Stimulated activated CD4-positive, alpha-beta T cell treated with anti-CD3 and anti-CD28 coated beads, Interleukin-15, amount 100 ng/mL, for 48 hours (primary cell): ENCODE measurements around the gene RBM6.
"Not testable (repeated sequence)": the region's sequence is repeated elsewhere in the genome, so short reads cannot be mapped to it uniquely, and the experiment has no call there.

Source experiments
- DNase-seq, 2 donors: peaks; one replicate each; pipeline ENCODE4 v3.0.0-alpha.2; 2020; ENCODE audit warnings: low read depth in 2 of 2

RBM6 gene

GRCh38 chr3:49914906-49915305 lies 25.0 kb upstream of the RBM6 start:
- no peak for DNase-seq

- no peak for DNase-seq
Observed at GRCh38 chr3:49916686-49917085, 23.3 kb upstream of the RBM6 start.

DNA sequence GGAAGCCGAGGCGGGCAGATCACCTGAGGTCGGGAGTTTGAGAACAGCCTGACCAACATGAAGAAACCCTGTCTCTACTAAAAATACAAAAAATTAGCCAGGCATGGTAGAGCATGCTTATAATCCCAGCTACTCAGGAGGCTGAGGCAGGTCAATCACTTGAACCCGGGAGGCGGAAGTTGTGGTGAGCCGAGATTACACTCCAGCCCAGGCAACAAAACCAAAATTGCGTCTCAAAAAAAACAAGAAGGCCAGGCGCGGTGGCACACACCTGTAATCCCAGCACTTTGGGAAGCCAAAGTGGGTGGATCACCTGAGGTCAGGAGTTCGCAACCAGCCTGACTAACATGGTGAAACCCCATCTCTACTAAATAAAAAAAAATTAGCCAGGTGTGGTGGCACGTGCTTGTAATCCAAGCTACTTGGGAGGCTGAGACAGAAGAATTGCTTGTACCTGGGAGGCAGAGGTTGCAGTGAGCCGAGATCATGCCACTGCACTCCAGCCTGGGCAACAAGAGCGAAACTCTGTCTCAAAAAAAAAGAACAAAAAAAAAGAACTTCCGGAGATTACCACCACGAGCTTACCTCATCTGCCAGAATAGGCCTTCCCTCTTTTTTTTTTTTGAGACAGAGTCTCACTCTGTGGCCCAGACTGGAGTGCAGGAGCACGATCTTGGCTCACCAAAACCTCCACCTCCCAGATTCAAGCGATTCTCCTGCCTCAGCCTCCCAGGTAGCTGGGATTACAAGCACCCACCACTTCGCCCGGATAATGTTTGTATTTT lies 22.0 kb upstream of the RBM6 start:
- DNase-seq, result not testable (repeated sequence)

DNA sequence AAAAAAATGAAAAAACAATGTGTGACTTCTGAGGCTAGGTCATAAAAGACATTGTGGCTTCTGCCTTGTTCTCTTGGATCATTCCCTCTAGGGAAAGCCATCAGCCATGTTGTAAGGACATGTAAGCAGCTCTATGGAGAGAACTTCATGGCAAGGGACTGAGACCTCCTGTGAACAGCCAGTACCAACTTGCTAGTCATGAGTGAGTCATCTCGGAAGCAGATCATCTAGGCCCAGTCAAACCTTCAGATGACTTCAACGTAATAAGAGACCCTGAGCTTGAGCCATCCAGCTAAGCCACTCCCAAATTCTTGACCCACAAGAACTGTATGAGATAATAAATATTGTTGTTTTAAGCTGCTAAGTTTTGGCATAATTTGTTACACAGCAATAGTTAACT lies 15.3 kb upstream of the RBM6 start:
- DNase-seq, result no peak

GRCh38 chr3:49925485-49925884 lies 14.5 kb upstream of the RBM6 start:
- DNase-seq, result no peak

DNA sequence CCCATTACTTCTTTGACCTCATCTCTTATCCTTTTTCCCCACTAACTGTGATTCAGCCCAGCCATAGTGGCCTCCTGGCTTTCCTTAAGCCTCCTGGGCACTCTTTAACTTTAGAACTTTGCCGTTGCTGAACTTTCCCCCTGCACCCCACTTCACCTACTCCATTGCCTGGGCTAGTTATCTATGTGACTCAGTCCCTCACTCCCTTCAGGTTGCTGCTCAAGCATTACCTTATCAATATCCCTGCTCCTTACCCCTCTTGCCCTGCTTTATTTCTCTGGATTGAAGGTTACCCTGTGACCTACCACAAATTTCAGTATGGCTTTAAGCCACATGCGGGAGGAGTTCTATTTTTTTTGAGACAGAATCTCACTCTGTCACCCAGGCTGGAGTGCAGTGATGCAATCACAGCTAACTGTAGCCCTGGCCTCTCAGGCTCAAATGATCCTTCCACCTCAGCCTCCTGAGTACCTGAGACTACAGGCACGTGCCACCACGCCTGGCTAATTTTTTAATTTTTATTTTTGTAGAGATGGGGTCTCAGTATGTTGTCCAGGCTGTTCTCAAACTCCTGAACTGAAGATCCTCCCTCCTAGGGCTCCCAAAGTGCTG lies 13.7 kb upstream of the RBM6 start:
- no peak for DNase-seq

GRCh38 chr3:49927798-49928197 lies 12.2 kb upstream of the RBM6 start:
- DNase-seq, result no peak

- no peak for DNase-seq
Observed at GRCh38 chr3:49928481-49929017, 11.4 kb upstream of the RBM6 start.

DNA sequence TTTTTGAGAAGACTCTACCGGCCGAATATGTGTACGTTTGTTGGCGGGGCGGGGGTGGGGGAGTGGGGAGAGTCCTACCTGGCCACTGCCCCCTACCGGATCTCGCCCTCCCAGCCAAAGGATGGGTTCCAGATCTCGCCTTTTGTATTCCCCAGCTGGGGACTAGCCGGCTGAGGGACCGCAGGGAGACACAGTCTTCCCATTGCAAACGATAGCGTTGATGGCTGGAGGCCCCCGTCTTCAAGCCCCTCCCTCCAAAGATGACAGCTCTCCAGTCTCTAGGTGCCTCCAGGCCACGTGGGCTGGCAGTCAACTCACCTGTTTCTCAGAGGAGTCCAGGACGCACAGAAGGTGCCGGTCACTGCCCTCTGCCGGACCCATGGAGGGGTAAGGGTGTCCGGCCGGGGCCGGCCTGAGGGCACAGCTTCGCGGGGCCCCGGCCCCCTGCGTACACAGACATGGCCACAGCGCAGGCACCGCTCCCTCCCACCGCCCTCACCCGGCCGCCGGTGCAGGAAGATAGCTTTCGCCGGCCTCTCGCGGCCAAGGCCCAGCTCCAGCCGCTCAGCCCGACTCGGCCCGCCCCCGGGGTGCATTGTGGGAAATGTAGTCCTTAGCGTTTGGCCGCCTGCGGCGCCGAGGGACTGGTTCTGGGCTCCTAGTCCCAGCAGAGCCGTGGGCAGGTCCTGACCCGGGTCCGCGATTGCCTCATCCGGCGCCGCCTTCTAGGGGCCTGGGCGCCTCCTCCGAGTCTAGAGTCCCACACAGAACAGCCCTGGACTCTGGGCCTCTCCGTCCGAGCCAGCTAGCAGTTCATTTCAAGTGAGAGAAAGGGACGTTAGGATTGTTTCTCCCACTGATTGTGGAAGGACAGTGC lies 10.4 kb upstream of the RBM6 start, which contains the start of gene MON1A:
Gene MON1A, minus strand, starts transcription at position 521 of the 877 bp plus-strand sequence. CDS start 16,465 bp downstream, outside the sequence.
- peak; percentile 78 to 86 for DNase-seq

- no peak for DNase-seq
Observed at GRCh38 chr3:49930168-49930690, 9.7 kb upstream of the RBM6 start.

- no peak for DNase-seq
Observed at GRCh38 chr3:49930922-49931321, 9.0 kb upstream of the RBM6 start.

DNA sequence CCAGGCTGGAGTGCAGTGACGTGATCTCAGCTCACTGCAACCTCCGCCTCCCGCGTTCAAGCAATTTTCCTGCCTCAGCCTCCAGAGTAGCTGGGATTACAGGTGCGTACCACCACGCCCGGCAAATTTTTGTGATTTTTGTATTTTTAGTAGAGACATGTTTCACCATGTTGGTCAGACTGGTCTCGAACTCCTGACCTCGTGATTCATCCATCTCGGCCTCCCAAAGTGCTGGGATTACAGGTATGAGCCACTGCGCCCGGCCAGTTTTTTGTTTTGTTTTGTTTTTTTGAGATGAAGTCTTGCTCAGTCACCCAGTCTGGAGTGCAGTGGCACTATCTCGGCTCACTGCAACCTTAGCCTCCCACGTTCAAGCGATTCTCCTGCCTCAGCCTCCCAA lies 7.7 kb upstream of the RBM6 start:
- not testable (repeated sequence) for DNase-seq

DNA sequence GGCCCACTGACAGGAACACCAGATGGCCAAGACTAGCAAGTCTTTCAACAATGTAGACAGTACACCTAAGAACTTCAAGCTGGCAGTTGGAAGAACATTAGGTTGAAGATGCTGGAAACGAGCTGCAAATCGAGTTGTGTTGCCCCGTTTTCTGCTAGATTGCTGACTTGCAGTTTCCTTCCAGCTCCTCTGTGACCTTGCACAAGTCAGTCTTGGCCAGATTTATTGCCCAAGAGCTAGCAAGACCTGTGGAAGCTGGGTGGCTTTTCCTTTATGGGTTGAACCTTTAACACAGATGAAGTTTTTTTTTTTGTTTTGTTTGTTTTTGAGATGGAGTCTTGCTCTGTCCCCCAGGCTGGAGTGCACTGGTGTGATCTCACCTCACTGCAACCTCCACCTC lies 2.9 kb upstream of the RBM6 start:
- DNase-seq, result no peak

GRCh38 chr3:49940667-49941249 lies 808 bp downstream of the RBM6 start:
- DNase-seq, result no peak

DNA sequence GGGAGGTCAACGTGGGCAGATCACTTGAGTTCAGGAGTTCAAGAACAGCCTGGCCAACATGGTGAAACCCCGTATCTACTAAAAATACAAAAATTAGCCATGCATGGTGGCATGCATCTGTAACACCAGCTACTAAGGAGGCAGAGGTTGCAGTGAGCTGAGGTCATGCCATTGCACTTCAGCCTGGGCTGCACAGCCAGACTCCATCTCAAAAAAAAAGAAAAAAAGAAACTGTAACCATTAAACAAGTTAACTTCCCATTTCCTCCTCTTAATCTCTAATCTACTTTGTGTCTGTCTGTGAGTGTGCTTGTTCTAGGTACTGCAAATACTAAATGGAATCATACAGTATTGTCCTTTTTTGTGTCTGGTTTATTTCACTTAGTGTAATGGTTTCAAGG lies 2.7 kb downstream of the RBM6 start:
- DNase-seq, result no peak

- no peak for DNase-seq
Observed at GRCh38 chr3:49952924-49953323, 13.0 kb downstream of the RBM6 start.

DNA sequence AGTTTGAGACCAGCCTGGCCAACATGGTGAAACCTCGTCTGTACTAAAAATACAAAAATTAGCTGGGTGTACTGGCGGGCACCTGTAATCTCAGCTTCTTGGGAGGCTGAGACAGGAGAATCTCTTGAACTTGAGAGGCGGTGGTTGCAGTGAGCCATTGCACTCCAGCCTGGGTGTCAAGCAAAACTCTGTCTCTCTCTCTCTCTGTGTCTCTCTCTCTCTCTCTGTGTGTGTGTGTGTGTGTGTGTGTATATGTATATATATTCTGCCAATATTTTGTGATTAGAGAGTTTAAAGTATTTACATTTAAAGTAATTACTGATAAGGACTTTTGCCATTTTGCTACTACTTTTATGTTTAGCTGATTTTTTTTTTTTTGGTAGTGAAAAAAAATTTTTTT lies 15.7 kb downstream of the RBM6 start:
- no peak for DNase-seq

DNA sequence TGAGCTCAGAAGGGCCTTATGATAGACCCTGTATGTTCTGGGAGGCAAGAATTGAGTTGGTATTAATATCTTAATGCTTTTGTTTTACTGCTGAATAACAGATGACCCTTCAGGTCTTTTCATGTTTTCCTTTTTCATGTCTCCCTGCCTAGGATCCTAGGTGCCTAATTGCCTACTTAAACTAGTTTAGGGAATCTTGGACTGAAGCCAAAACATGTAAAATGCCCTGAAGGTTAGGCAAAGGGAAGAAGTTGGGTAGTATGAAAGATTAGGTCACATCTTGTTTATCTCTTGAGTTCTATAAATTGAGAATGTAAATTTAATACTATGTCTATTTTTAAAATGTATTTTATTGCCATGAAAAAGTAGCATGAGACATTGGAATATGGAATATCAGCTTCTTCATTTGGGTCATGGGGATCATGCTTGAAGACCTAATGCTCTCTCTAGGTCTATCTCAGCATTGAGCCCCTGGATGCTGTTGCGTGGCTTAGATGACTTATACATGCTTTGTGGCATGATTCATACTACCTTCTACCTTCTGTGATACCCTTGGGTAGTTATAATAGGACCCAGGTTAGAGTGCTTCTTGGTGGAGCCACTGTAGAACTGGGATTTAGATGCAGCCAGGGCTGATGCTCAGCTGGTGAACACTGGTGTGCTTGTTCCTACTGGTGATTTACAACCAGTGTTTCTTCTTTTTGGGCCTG lies 26.4 kb downstream of the RBM6 start:
- no peak for DNase-seq

- DNase-seq, result no peak
Observed at GRCh38 chr3:49967291-49967690, 27.3 kb downstream of the RBM6 start.

DNA sequence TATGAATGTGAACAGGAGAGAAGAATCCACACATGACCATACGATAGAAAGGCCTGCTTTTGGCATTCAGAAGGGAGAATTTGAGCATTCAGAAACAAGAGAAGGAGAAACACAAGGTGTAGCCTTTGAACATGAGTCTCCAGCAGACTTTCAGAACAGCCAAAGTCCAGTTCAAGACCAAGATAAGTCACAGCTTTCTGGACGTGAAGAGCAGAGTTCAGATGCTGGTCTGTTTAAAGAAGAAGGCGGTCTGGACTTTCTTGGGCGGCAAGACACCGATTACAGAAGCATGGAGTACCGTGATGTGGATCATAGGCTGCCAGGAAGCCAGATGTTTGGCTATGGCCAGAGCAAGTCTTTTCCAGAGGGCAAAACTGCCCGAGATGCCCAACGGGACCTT lies 28.4 kb downstream of the RBM6 start:
- DNase-seq, result no peak

DNA sequence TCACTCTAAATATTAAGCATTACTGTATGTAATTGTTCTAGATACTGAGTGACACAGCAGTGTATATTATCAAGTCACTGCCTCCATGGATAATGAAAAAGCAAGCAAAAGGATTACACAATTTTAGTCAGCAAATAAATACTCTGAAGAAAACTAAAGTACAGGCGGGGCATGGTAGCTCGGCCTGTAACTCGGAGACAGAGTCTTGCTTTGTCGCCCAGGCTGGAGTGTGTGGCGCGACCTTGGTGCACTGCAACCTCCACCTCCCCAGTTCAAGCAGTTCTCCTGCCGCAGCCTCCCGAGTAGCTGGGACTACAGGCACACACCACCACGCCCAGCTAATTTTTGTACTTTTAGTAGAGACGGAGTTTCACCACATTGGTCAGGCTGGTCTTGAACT lies 32.7 kb downstream of the RBM6 start:
- DNase-seq, result no peak
